MCF 10A (cell line): ENCODE results near the gene DYNLT5. TPM values are rescaled to one million over a fixed set of nuclear protein-coding genes. Genes with fewer than 3 reads are reported as not detected.

ENCODE experiments used
- BruUV-seq: library from RNA; stranded (reverse); fragments of 400-500 nt; replicated peaks from 2 replicates; lab custom pipeline; 2021; lab: Mats Ljungman, UMichigan
- CTCF ChIA-PET: fragments of 300-600 bp; sonication (Branson Sonifier 250); formaldehyde crosslinking; extraction: SDS; loops from one replicate; lab custom pipeline; 2021; ENCODE audit warnings: antibody characterized with exemption, inconsistent platforms; lab: Yijun Ruan, JAX
- POLR2A ChIA-PET: fragments of 300-600, 350-650 bp; sonication (Branson Sonifier 250); formaldehyde crosslinking; extraction: SDS; loops from one replicate; lab custom pipeline; 2020; ENCODE audit warnings: antibody characterized with exemption, inconsistent platforms; lab: Yijun Ruan, JAX
- DNase-seq: peaks from one replicate; pipeline ENCODE4 v3.0.0-alpha.2; 2018; ENCODE audit not compliant: unreplicated experiment
- H3K27ac Mint-ChIP-seq: one replicate; pipeline ENCODE4 v1.8.0; 2022; ENCODE audit warnings: mild to moderate bottlenecking, low read depth, mixed read lengths; ENCODE audit not compliant: unreplicated experiment
- H3K27me3 Mint-ChIP-seq: one replicate; pipeline ENCODE4 v1.8.0; 2022; ENCODE audit warnings: mixed read lengths; ENCODE audit not compliant: insufficient read depth, unreplicated experiment
- H3K36me3 Mint-ChIP-seq: one replicate; pipeline ENCODE4 v1.8.0; 2022; ENCODE audit warnings: mild to moderate bottlenecking, moderate library complexity, mixed read lengths; ENCODE audit not compliant: insufficient read depth, unreplicated experiment
- H3K4me1 Mint-ChIP-seq: one replicate; pipeline ENCODE4 v1.8.0; 2022; ENCODE audit warnings: mixed read lengths; ENCODE audit not compliant: insufficient read depth, unreplicated experiment
- H3K4me3 Mint-ChIP-seq: one replicate; pipeline ENCODE4 v1.8.0; 2022; ENCODE audit warnings: mild to moderate bottlenecking, moderate library complexity, mixed read lengths; ENCODE audit not compliant: unreplicated experiment
- H3K9me3 Mint-ChIP-seq: one replicate; pipeline ENCODE4 v1.8.0; 2022; ENCODE audit warnings: mixed read lengths; ENCODE audit not compliant: unreplicated experiment
- CTCF ChIP-seq: fragments of 200-600 bp; IDR thresholded peaks from one replicate; pipeline ENCODE4 v1.8.0; 2022; ENCODE audit warnings: antibody characterized with exemption, mild to moderate bottlenecking; ENCODE audit not compliant: unreplicated experiment
- intact Hi-C: fragments of 100-400 bp; cut with micrococcal nuclease; formaldehyde crosslinking; loops from 2 replicates; pipeline ENCODE4 v1.14.1; 2022
- total RNA-seq: library from RNA; stranded (reverse); gene quantifications from 2 replicates; pipeline ENCODE4 v1.2.3, GENCODE V29; 2022

Gene DYNLT5
- total RNA-seq, 1 experiment from 2014 or later = not detected

- Mint-ChIP-seq H3K9me3 (no peaks in the 10 kb centered on the region), H3K27ac (no peak overlapping the region), H3K36me3 (peaks cover 6% of the 10 kb centered on the region), H3K4me1 (peaks cover 6% of the 10 kb centered on the region), H3K27me3 (no peaks in the 10 kb centered on the region), H3K4me3 (no peak overlapping the region)
- ChIA-PET CTCF (no interaction called here), POLR2A (no interaction called here)
- intact Hi-C loops = no loop called here
- no peak for DNase-seq
- no TSS peak for BruUV-seq
- TF ChIP-seq CTCF = no peak
Measured at GRCh38 chr1:66809245-66809644, 57.0 kb downstream of the DYNLT5 start.

- H3K9me3 Mint-ChIP-seq = no peaks in the 10 kb centered on the region
- peaks cover 6% of the 10 kb centered on the region for H3K36me3 Mint-ChIP-seq
- DNase-seq = peak; percentile 13
- BruUV-seq = no TSS peak
- H3K4me1 Mint-ChIP-seq = peaks cover 6% of the 10 kb centered on the region
- H3K4me3 Mint-ChIP-seq = no peak overlapping the region
- H3K27me3 Mint-ChIP-seq = no peaks in the 10 kb centered on the region
- intact Hi-C loops = no loop called here
- POLR2A ChIA-PET = no interaction called here
- TF ChIP-seq CTCF = no peak
- CTCF ChIA-PET = no interaction called here
- no peak overlapping the region for H3K27ac Mint-ChIP-seq
Measured at GRCh38 chr1:66809736-66810326, 57.6 kb downstream of the DYNLT5 start.

- no peak for TF ChIP-seq CTCF
- CTCF ChIA-PET = no interaction called here
- Mint-ChIP-seq H3K4me1 (no peaks in the 10 kb centered on the region), H3K4me3 (no peak overlapping the region), H3K36me3 (no peaks in the 10 kb centered on the region), H3K27ac (no peak overlapping the region), H3K27me3 (no peaks in the 10 kb centered on the region), H3K9me3 (no peaks in the 10 kb centered on the region)
- intact Hi-C loops = no loop called here
- no TSS peak for BruUV-seq
- no peak for DNase-seq
- POLR2A ChIA-PET = no interaction called here
Measured at GRCh38 chr1:66824771-66825170, 72.5 kb downstream of the DYNLT5 start.

Other genes with a start within 250 kb of the DYNLT5 start
- gene SGIP1, start 218.3 kb upstream of the DYNLT5 start, total RNA-seq = not detected in 2 replicates
- gene INSL5, start 48.8 kb downstream of the DYNLT5 start, total RNA-seq = not detected in 2 replicates
- gene DNAI4, start 172.4 kb downstream of the DYNLT5 start, total RNA-seq = 7.2 and 9.6 TPM in 2 replicates
- gene MIER1, start 172.5 kb downstream of the DYNLT5 start, total RNA-seq = 32.1 and 36.5 TPM in 2 replicates